Omental fat pad (tissue), 4 donors: Measurements from ENCODE around the gene SHISA8. TPM values are rescaled to one million over a fixed set of nuclear protein-coding genes. Genes with fewer than 3 reads are reported as not detected.

ENCODE experiments used
- ATAC-seq: fragments of 150-250 bp; one replicate; pipeline ENCODE4 v1.9.1; 2016; ENCODE audit warnings: mild to moderate bottlenecking, moderate library complexity; ENCODE audit not compliant: low FRiP score
- DNase-seq: peaks from one replicate; pipeline ENCODE4 v3.0.0-alpha.2; 2019; ENCODE audit warnings: low spot score
- CTCF ChIP-seq, 3 donors: fragments of 450-650 bp; IDR thresholded peaks; one replicate each; pipeline ENCODE4 v1.5.1; 2016 to 2017; ENCODE audit warnings: antibody characterized with exemption in 3 of 3, mild to moderate bottlenecking in 3 of 3, moderate library complexity in 2 of 3
- total RNA-seq, 4 donors: library from RNA; depleted of rRNA; stranded (reverse); fragments of >200 nt; gene quantifications; one replicate each; pipeline ENCODE4 v1.1.0, GENCODE V29; 2016

SHISA8 gene
- total RNA-seq, 4 donors from 2014 or later: not detected

- no peak for DNase-seq
- no peak for TF ChIP-seq CTCF (IDR thresholded peaks at IDR 0.05)
- no peak for ATAC-seq
Observed at GRCh38 chr22:41913040-41913719, 1.7 kb downstream of the SHISA8 start.

GRCh38 chr22:41912338-41913039 lies 2.4 kb downstream of the SHISA8 start:
- no peak for ATAC-seq
- TF ChIP-seq CTCF (IDR thresholded peaks at IDR 0.05): no peak
- DNase-seq: no peak

- no peak for TF ChIP-seq CTCF (IDR thresholded peaks at IDR 0.05)
- DNase-seq (no peak), ATAC-seq (no peak)
Observed at GRCh38 chr22:41911001-41911611, 3.8 kb downstream of the SHISA8 start.

GRCh38 chr22:41910050-41911000 lies 4.5 kb downstream of the SHISA8 start:
- DNase-seq (no peak), ATAC-seq (no peak)
- TF ChIP-seq CTCF (IDR thresholded peaks at IDR 0.05): no peak

- DNase-seq (no peak), ATAC-seq (no peak)
- TF ChIP-seq CTCF (IDR thresholded peaks at IDR 0.05): no peak
Observed at GRCh38 chr22:41909310-41910049, 5.4 kb downstream of the SHISA8 start.
